ENCODE data around the gene RGS5. TPM values are rescaled to one million over a fixed set of nuclear protein-coding genes. Genes with fewer than 3 reads are reported as not detected.
A peak's percentile ranks its signal among the peaks of the same experiment; 100 is the strongest.

RGS5 gene
- total and polyA plus RNA-seq, 8 donors = 29.4 to 314 (median 127) TPM

DNA sequence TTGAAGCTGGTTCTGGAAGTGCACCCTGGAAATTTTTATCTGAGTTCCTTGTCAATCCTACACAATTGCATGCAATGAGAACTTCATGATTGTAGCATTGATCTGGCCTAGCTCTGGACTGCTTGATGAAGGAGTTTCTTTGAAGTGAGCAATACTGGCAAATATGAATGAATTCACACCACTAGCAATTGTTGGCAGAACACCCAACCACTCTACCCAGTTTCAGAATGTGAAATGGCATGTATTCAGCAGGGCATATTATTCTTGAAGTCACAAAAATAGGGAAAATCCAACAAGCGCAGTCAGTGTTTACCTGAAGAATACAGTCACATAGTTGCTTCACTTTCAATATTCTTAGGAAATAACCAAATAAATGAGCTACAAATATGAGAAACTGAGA is 57.3 kb downstream of the RGS5 start:
- WGBS, 5 donors = 27 to 99% (median 96%) methylated on average over 1 of the region's 1 CpG
- intact Hi-C loops (cut with DNase I; ENCODE audit: low total_unique reads) = no loop called here
- H3K9me3 ChIP-seq = no peaks in the 10 kb centered on the region
- no peaks in the 10 kb centered on the region for H3K36me3 ChIP-seq
- DNase-seq = no peak
- H3K27me3 ChIP-seq = no peaks in the 10 kb centered on the region
- TF ChIP-seq POLR2AphosphoS5 (IDR thresholded peaks at IDR 0.05) (no peak), CTCF (IDR thresholded peaks at IDR 0.05) (no peak), EP300 (IDR thresholded peaks at IDR 0.05) (no peak), POLR2A (IDR thresholded peaks at IDR 0.05) (no peak)
- H3K27ac ChIP-seq = no peak overlapping the region
- H3K4me3 ChIP-seq = no peak overlapping the region
- no peaks in the 10 kb centered on the region for H3K4me1 ChIP-seq

DNA sequence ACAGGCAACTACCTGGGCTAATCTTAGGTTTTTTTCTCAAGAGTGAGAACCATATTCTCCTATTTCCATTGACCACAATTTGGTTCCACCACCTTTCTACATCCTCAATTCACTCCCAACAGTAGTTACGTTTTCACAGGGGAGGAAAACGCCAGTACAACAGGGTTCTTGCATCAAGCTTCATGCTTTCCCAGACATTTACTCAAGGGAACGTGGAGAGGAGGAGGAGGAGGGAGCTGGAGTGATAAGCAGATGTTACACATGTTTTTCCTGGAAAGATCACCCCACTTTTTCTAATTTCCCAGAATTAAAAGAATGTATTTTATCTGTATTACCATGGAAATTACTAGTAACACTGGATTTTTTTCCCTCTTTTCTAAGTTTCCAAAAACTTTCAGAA is 58.3 kb downstream of the RGS5 start:
- Histone ChIP-seq H3K27me3 (no peaks in the 10 kb centered on the region), H3K27ac (no peak overlapping the region), H3K4me3 (no peak overlapping the region), H3K4me1 (no peaks in the 10 kb centered on the region), H3K9me3 (no peaks in the 10 kb centered on the region), H3K36me3 (no peaks in the 10 kb centered on the region)
- WGBS, 5 donors = 69 to 79% (median 74%) methylated on average over 3 of the region's 3 CpGs
- intact Hi-C loops (cut with DNase I; ENCODE audit: low total_unique reads) = no loop called here
- TF ChIP-seq POLR2A (IDR thresholded peaks at IDR 0.05) = no peak
- peak in 1 of 2 donors; percentile 46 for DNase-seq

DNA sequence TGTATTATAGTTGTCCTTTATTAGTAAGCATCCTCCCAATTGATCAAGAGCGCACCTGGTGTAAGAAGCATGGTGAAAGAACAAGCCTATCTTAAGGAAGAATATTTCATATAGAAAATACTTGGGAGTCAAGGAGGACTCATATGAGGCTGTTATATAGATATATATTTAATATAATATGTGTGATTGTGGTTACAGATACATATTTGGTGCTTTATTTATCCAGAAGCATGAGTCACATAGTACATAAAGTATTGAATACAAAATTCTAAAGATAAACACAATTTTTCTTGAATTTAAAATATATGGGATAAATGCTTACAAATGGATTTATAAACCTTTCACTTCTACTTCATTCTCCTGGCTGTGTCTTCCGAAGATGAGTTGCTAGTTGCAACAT is 60.6 kb downstream of the RGS5 start:
- Histone ChIP-seq H3K27ac (no peak overlapping the region), H3K4me1 (no peaks in the 10 kb centered on the region), H3K9me3 (no peaks in the 10 kb centered on the region), H3K27me3 (no peaks in the 10 kb centered on the region), H3K36me3 (no peaks in the 10 kb centered on the region), H3K4me3 (no peak overlapping the region)
- 86 to 95% (median 90%) methylated on average over 2 of the region's 2 CpGs for WGBS, 5 donors
- TF ChIP-seq CTCF (IDR thresholded peaks at IDR 0.05) (no peak), EP300 (IDR thresholded peaks at IDR 0.05) (no peak), POLR2A (IDR thresholded peaks at IDR 0.05) (no peak), POLR2AphosphoS5 (IDR thresholded peaks at IDR 0.05) (no peak)
- intact Hi-C loops (cut with DNase I; ENCODE audit: low total_unique reads) = no loop called here
- no peak for DNase-seq

- intact Hi-C loops (cut with DNase I; ENCODE audit: low total_unique reads) = no loop called here
- no peak for DNase-seq
- no peak overlapping the region for H3K4me3 ChIP-seq
- H3K36me3 ChIP-seq = no peaks in the 10 kb centered on the region
- TF ChIP-seq POLR2AphosphoS5 (IDR thresholded peaks at IDR 0.05) = no peak
- TF ChIP-seq POLR2A (IDR thresholded peaks at IDR 0.05) = no peak
- no peak for TF ChIP-seq CTCF (IDR thresholded peaks at IDR 0.05)
- TF ChIP-seq EP300 (IDR thresholded peaks at IDR 0.05) = no peak
- WGBS, 5 donors = 91 to 100% (median 95%) methylated on average over 1 of the region's 1 CpG
- no peaks in the 10 kb centered on the region for H3K27me3 ChIP-seq
- H3K9me3 ChIP-seq = no peaks in the 10 kb centered on the region
- no peak overlapping the region for H3K27ac ChIP-seq
- H3K4me1 ChIP-seq = no peaks in the 10 kb centered on the region
Measured at GRCh38 chr1:163141556-163141955, 61.2 kb downstream of the RGS5 start.

- Histone ChIP-seq H3K9me3 (no peaks in the 10 kb centered on the region), H3K36me3 (no peaks in the 10 kb centered on the region), H3K4me1 (no peaks in the 10 kb centered on the region), H3K4me3 (no peak overlapping the region), H3K27me3 (no peaks in the 10 kb centered on the region), H3K27ac (no peak overlapping the region)
- no peak for DNase-seq
- intact Hi-C loops (cut with DNase I; ENCODE audit: low total_unique reads) = no loop called here
- TF ChIP-seq POLR2AphosphoS5 (IDR thresholded peaks at IDR 0.05) = no peak
- TF ChIP-seq POLR2A (IDR thresholded peaks at IDR 0.05) = no peak
- TF ChIP-seq CTCF (IDR thresholded peaks at IDR 0.05) = no peak
- no peak for TF ChIP-seq EP300 (IDR thresholded peaks at IDR 0.05)
- 83 to 87% (median 84%) methylated on average over 3 of the region's 3 CpGs for WGBS, 5 donors
Measured at GRCh38 chr1:163137556-163138265, 65.0 kb downstream of the RGS5 start.
